WTC11 (cell line): Measurements from ENCODE around the gene CRADD. TPM values are rescaled to one million over a fixed set of nuclear protein-coding genes. Genes with fewer than 3 reads are reported as not detected.

Experiments
- ATAC-seq: fragments of 200-7000 bp; cut with Tn5 transposase; 2 replicates; pipeline ENCODE4 v1.10.0; 2021; ENCODE audit warnings: mild to moderate bottlenecking, moderate library complexity
- CTCF ChIA-PET: fragments of 300-600 bp; sonication (Branson Sonifier 250); formaldehyde crosslinking; loops from one replicate; lab custom pipeline; 2021; ENCODE audit warnings: antibody characterized with exemption; lab: Charles Lee
- POLR2A ChIA-PET: fragments of 350-600 bp; sonication (Branson Sonifier 250); formaldehyde crosslinking; loops from one replicate; lab custom pipeline; 2021; ENCODE audit warnings: antibody characterized with exemption; lab: Charles Lee
- DNase-seq: peaks from one replicate; pipeline ENCODE4 v3.0.0; 2021; ENCODE audit warnings: low spot score
- H3K27ac Mint-ChIP-seq: 2 replicates; pipeline ENCODE4 v1.8.0; 2021; ENCODE audit warnings: mixed read lengths
- H3K27me3 Mint-ChIP-seq: 2 replicates; pipeline ENCODE4 v1.8.0; 2021; ENCODE audit warnings: low read depth, mild to moderate bottlenecking, moderate library complexity, mixed read lengths
- H3K36me3 Mint-ChIP-seq: 2 replicates; pipeline ENCODE4 v1.8.0; 2021; ENCODE audit warnings: mixed read lengths
- H3K4me1 Mint-ChIP-seq: 2 replicates; pipeline ENCODE4 v1.8.0; 2022; ENCODE audit warnings: mixed read lengths
- H3K4me3 Mint-ChIP-seq: 2 replicates; pipeline ENCODE4 v1.8.0; 2021; ENCODE audit warnings: mild to moderate bottlenecking, moderate library complexity, mixed read lengths
- H3K9me3 Mint-ChIP-seq: 2 replicates; pipeline ENCODE4 v1.8.0; 2021; ENCODE audit warnings: mixed read lengths
- AFF4 ChIP-seq: sonication (generic); formaldehyde crosslinking; IDR thresholded peaks from 2 replicates; pipeline ENCODE4 v1.8.1; 2023; ENCODE audit warnings: mild to moderate bottlenecking, missing genetic modification reagents, borderline replicate concordance
- ESRRA ChIP-seq: sonication (generic); formaldehyde crosslinking; IDR thresholded peaks from 2 replicates; pipeline ENCODE4 v1.8.1; 2022; ENCODE audit warnings: mild to moderate bottlenecking, missing genetic modification reagents, borderline replicate concordance
- JUN ChIP-seq: sonication (generic); formaldehyde crosslinking; IDR thresholded peaks from 2 replicates; pipeline ENCODE4 v1.8.0; 2023; ENCODE audit warnings: mild to moderate bottlenecking, missing genetic modification reagents
- KAT7 ChIP-seq: sonication (generic); formaldehyde crosslinking; IDR thresholded peaks from 2 replicates; pipeline ENCODE4 v1.8.1; 2023; ENCODE audit warnings: missing genetic modification reagents, mild to moderate bottlenecking, borderline replicate concordance
- MYBL2 ChIP-seq: sonication (generic); formaldehyde crosslinking; IDR thresholded peaks from 2 replicates; pipeline ENCODE4 v1.8.1; 2023; ENCODE audit warnings: mild to moderate bottlenecking, moderate library complexity, missing genetic modification reagents
- NFATC4 ChIP-seq: fragments of 250-450 bp; sonication (Bioruptor Pico); IDR thresholded peaks from 2 replicates; pipeline ENCODE4 v1.9.0; 2021; ENCODE audit warnings: mild to moderate bottlenecking
- NR3C1 ChIP-seq: sonication (generic); formaldehyde crosslinking; conservative IDR thresholded peaks from 2 replicates; pipeline ENCODE4 v1.8.1; 2023; ENCODE audit warnings: low read depth, mild to moderate bottlenecking, missing genetic modification reagents
- OVOL2 ChIP-seq: fragments of 250-450 bp; sonication (Bioruptor Pico); IDR thresholded peaks from 2 replicates; pipeline ENCODE4 v1.9.0; 2021; ENCODE audit warnings: mild to moderate bottlenecking, borderline replicate concordance
- TP53 ChIP-seq: sonication (generic); formaldehyde crosslinking; IDR thresholded peaks from 2 replicates; pipeline ENCODE4 v1.8.1; 2023; ENCODE audit warnings: mild to moderate bottlenecking, missing genetic modification reagents
- ZNF121 ChIP-seq: sonication (generic); formaldehyde crosslinking; IDR thresholded peaks from 2 replicates; pipeline ENCODE4 v1.8.0; 2023; ENCODE audit warnings: missing genetic modification reagents
- ZNF317 ChIP-seq: sonication (generic); formaldehyde crosslinking; IDR thresholded peaks from 2 replicates; pipeline ENCODE4 v1.8.1; 2023; ENCODE audit warnings: low read depth, mild to moderate bottlenecking, moderate library complexity, missing genetic modification reagents, borderline replicate concordance
- total RNA-seq: library from RNA; stranded (reverse); gene quantifications from 3 replicates; pipeline ENCODE4 v1.2.3, GENCODE V29; 2021
- TF ChIP-seq, protein P1 (sequence below): sonication (generic); formaldehyde crosslinking; IDR thresholded peaks from 2 replicates; pipeline ENCODE4 v1.8.0; 2022; ENCODE audit warnings: mild to moderate bottlenecking, missing genetic modification reagents
- TF ChIP-seq, protein P2 (sequence below): fragments of 250-450 bp; sonication (Bioruptor Pico); IDR thresholded peaks from 2 replicates; pipeline ENCODE4 v1.8.0; 2021; ENCODE audit warnings: mild to moderate bottlenecking
- TF ChIP-seq, protein P3 (sequence below): sonication (generic); formaldehyde crosslinking; IDR thresholded peaks from 2 replicates; pipeline ENCODE4 v1.8.1; 2022; ENCODE audit warnings: missing genetic modification reagents, borderline replicate concordance
- TF ChIP-seq, protein P4 (sequence below): sonication (generic); formaldehyde crosslinking; IDR thresholded peaks from 2 replicates; pipeline ENCODE4 v1.8.1; 2022; ENCODE audit warnings: low read depth, mild to moderate bottlenecking, moderate library complexity, missing genetic modification reagents, borderline replicate concordance

Gene CRADD
- total RNA-seq, 1 experiment from 2014 or later, result 11.6 TPM

GRCh38 chr12:93880853-93881522 is 203.8 kb downstream of the CRADD start:
- Mint-ChIP-seq H3K27ac (no peak overlapping the region), H3K4me1 (peaks cover 16% of the 10 kb centered on the region), H3K4me3 (no peak overlapping the region)
- ATAC-seq, result no peak
- TF ChIP-seq NR3C1 (no peak), TP53 (no peak), ZNF317 (CRISPR knock-in tag) (no peak), KAT7 (CRISPR knock-in tag) (no peak), NFATC4 (no peak), ESRRA (CRISPR knock-in tag) (no peak), ZNF121 (CRISPR knock-in tag) (no peak), OVOL2 (CRISPR knock-in tag) (no peak)
- TF ChIP-seq, protein P1, sequence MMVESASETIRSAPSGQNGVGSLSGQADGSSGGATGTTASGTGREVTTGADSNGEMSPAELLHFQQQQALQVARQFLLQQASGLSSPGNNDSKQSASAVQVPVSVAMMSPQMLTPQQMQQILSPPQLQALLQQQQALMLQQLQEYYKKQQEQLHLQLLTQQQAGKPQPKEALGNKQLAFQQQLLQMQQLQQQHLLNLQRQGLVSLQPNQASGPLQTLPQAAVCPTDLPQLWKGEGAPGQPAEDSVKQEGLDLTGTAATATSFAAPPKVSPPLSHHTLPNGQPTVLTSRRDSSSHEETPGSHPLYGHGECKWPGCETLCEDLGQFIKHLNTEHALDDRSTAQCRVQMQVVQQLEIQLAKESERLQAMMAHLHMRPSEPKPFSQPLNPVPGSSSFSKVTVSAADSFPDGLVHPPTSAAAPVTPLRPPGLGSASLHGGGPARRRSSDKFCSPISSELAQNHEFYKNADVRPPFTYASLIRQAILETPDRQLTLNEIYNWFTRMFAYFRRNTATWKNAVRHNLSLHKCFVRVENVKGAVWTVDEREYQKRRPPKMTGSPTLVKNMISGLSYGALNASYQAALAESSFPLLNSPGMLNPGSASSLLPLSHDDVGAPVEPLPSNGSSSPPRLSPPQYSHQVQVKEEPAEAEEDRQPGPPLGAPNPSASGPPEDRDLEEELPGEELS (CRISPR knock-in tag), result no peak
- TF ChIP-seq, protein P2, sequence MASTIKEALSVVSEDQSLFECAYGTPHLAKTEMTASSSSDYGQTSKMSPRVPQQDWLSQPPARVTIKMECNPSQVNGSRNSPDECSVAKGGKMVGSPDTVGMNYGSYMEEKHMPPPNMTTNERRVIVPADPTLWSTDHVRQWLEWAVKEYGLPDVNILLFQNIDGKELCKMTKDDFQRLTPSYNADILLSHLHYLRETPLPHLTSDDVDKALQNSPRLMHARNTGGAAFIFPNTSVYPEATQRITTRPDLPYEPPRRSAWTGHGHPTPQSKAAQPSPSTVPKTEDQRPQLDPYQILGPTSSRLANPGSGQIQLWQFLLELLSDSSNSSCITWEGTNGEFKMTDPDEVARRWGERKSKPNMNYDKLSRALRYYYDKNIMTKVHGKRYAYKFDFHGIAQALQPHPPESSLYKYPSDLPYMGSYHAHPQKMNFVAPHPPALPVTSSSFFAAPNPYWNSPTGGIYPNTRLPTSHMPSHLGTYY (CRISPR knock-in tag), result no peak
- TF ChIP-seq, protein P3, sequence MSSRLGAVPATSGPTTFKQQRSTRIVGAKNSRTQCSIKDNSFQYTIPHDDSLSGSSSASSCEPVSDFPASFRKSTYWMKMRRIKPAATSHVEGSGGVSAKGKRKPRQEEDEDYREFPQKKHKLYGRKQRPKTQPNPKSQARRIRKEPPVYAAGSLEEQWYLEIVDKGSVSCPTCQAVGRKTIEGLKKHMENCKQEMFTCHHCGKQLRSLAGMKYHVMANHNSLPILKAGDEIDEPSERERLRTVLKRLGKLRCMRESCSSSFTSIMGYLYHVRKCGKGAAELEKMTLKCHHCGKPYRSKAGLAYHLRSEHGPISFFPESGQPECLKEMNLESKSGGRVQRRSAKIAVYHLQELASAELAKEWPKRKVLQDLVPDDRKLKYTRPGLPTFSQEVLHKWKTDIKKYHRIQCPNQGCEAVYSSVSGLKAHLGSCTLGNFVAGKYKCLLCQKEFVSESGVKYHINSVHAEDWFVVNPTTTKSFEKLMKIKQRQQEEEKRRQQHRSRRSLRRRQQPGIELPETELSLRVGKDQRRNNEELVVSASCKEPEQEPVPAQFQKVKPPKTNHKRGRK (CRISPR knock-in tag), result no peak
- TF ChIP-seq, all 79 proteins: peak for 0
- Mint-ChIP-seq H3K36me3 (peaks cover 4% of the 10 kb centered on the region; the same call in 1 of the 2 replicates), H3K9me3 (peaks cover 10% of the 10 kb centered on the region), H3K27me3 (no peaks in the 10 kb centered on the region)
- no peak for DNase-seq
- POLR2A ChIA-PET, result interaction anchor here (0.6 kb wide), 1 partner anchor 31 kb away, joined by 3 read pairs; no protein-coding TSS in a partner anchor
- CTCF ChIA-PET, result interaction anchor here (3.3 kb wide), 1 partner anchor 194 kb away, joined by 9 read pairs; no protein-coding TSS in a partner anchor

GRCh38 chr12:93882763-93883162 is 205.6 kb downstream of the CRADD start:
- Mint-ChIP-seq H3K4me3 (no peak overlapping the region), H3K4me1 (peaks cover 16% of the 10 kb centered on the region), H3K9me3 (no peaks in the 10 kb centered on the region), H3K27ac (no peak overlapping the region), H3K36me3 (no peaks in the 10 kb centered on the region), H3K27me3 (no peaks in the 10 kb centered on the region)
- ChIA-PET CTCF (no interaction called here), POLR2A (no interaction called here)
- TF ChIP-seq JUN (CRISPR knock-in tag) (no peak), MYBL2 (no peak), AFF4 (no peak)
- TF ChIP-seq, protein P4, sequence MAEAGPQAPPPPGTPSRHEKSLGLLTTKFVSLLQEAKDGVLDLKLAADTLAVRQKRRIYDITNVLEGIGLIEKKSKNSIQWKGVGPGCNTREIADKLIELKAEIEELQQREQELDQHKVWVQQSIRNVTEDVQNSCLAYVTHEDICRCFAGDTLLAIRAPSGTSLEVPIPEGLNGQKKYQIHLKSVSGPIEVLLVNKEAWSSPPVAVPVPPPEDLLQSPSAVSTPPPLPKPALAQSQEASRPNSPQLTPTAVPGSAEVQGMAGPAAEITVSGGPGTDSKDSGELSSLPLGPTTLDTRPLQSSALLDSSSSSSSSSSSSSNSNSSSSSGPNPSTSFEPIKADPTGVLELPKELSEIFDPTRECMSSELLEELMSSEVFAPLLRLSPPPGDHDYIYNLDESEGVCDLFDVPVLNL (CRISPR knock-in tag), result no peak
- ATAC-seq (no peak), DNase-seq (no peak)
